ENCODE measurements around the gene CERCAM.
A peak's percentile ranks its signal among the peaks of the same experiment; 100 is the strongest.
"Not testable (repeated sequence)": the region's sequence is repeated elsewhere in the genome, so short reads cannot be mapped to it uniquely, and the experiment has no call there.

Gene CERCAM

DNA sequence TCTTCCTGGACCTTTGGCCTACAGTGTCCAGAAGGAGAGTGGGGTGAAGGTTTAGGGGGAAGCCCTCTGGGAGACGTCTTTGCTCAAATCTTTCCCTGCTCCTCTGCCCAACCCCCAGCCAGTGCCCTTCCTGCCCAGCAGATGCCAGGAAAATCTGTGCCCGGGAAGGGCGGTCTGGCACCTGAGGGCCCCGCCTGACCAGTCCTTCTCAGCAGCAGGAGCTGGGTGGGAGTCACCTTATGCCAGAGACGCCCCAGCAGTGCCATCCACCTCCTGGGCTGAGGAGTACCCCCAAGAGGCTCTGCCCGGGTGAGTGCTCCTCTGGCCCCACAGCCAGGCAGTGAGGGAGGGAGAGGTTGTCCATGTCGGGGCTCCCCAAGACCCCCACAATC, 14.9 kb upstream of the CERCAM start:
- no peaks in the 10 kb centered on the region for H3K36me3 Mint-ChIP-seq

GRCh38 chr9:128406848-128407391, 13.7 kb upstream of the CERCAM start:
- no peak overlapping the region for H3K27ac Mint-ChIP-seq
- no peaks in the 10 kb centered on the region for H3K9me3 Mint-ChIP-seq
- no peak overlapping the region for H3K4me3 Mint-ChIP-seq
- no peaks in the 10 kb centered on the region for H3K4me1 Mint-ChIP-seq
- no peak for ATAC-seq
- H3K36me3 Mint-ChIP-seq: no peaks in the 10 kb centered on the region
- H3K27me3 Mint-ChIP-seq: peaks cover 45% of the 10 kb centered on the region

More for the DNA sequence above, 14.9 kb upstream of the CERCAM start:
- Mint-ChIP-seq H3K4me3 (no peak overlapping the region), H3K9me3 (no peaks in the 10 kb centered on the region), H3K27me3 (peaks cover 34% of the 10 kb centered on the region), H3K4me1 (no peaks in the 10 kb centered on the region), H3K27ac (no peak overlapping the region)
- ATAC-seq: no peak

GRCh38 chr9:128408963-128409431, 11.7 kb upstream of the CERCAM start:
- H3K4me1 Mint-ChIP-seq: no peaks in the 10 kb centered on the region
- no peak overlapping the region for H3K27ac Mint-ChIP-seq
- H3K9me3 Mint-ChIP-seq: no peaks in the 10 kb centered on the region
- peaks cover 51% of the 10 kb centered on the region for H3K27me3 Mint-ChIP-seq
- no peak overlapping the region for H3K4me3 Mint-ChIP-seq
- no peaks in the 10 kb centered on the region for H3K36me3 Mint-ChIP-seq
- ATAC-seq: no peak

GRCh38 chr9:128409450-128409849, 11.2 kb upstream of the CERCAM start:
- no peaks in the 10 kb centered on the region for H3K9me3 Mint-ChIP-seq
- peaks cover 56% of the 10 kb centered on the region for H3K27me3 Mint-ChIP-seq
- no peaks in the 10 kb centered on the region for H3K4me1 Mint-ChIP-seq
- H3K4me3 Mint-ChIP-seq: no peak overlapping the region
- peak; percentile 11 for ATAC-seq
- no peaks in the 10 kb centered on the region for H3K36me3 Mint-ChIP-seq
- no peak overlapping the region for H3K27ac Mint-ChIP-seq

DNA sequence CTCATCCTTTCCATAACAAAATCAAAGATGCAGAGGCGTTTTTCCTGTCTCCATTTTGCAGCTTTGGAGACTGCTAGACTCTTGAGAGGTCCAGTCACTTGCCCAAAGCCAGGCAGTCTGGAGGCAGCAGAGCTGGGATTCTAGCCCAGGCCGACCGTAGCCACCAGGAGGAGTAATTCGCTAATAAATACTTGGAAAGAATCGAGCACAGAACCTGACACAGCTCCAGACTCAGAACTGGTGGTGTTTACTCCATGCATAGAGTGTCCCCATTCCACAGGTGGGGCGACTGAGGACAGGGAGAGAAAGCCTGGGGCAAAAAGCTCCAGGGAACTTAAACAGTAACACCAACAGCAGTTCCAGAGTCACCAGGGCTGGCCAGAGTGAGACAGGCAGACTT, 10.7 kb upstream of the CERCAM start:
- Mint-ChIP-seq H3K4me3 (no peak overlapping the region), H3K9me3 (no peaks in the 10 kb centered on the region), H3K27me3 (peaks cover 59% of the 10 kb centered on the region), H3K36me3 (no peaks in the 10 kb centered on the region), H3K4me1 (no peaks in the 10 kb centered on the region), H3K27ac (no peak overlapping the region)
- no peak for ATAC-seq

- Mint-ChIP-seq H3K9me3 (no peaks in the 10 kb centered on the region), H3K4me3 (no peak overlapping the region), H3K36me3 (no peaks in the 10 kb centered on the region), H3K27me3 (peaks cover 59% of the 10 kb centered on the region), H3K27ac (no peak overlapping the region), H3K4me1 (no peaks in the 10 kb centered on the region)
- ATAC-seq: no peak
Measured at GRCh38 chr9:128411364-128412119, 9.1 kb upstream of the CERCAM start.

- no peak for ATAC-seq
- peaks cover 59% of the 10 kb centered on the region for H3K27me3 Mint-ChIP-seq
Measured at GRCh38 chr9:128412120-128412790, 8.4 kb upstream of the CERCAM start.

DNA sequence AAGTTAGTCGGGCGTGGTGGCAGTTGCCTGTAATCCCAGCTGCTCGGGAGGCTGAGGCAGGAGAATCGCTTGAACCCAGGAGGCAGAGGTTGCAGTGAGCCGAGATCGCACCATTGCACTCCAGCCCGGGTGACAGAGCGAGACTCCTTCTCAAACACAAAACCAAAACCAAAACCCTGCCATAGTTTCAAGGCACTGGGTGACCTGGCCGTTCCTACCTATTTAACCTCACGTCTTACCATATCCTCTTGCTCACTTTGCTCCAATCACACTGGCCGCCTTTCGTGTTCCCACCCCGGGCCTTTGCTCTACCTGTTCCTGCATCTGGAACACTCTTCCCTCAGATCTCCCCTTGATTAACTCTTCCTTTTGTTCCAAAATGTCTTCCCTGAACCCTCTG, 6.9 kb upstream of the CERCAM start:
- not testable (repeated sequence) for H3K27ac Mint-ChIP-seq, H3K4me1 Mint-ChIP-seq, H3K36me3 Mint-ChIP-seq, H3K9me3 Mint-ChIP-seq, H3K4me3 Mint-ChIP-seq, ATAC-seq
- peaks cover 64% of the 10 kb centered on the region for H3K27me3 Mint-ChIP-seq

More at GRCh38 chr9:128412120-128412790, 8.4 kb upstream of the CERCAM start:
- no peaks in the 10 kb centered on the region for H3K36me3 Mint-ChIP-seq
- H3K4me3 Mint-ChIP-seq: no peak overlapping the region
- no peaks in the 10 kb centered on the region for H3K4me1 Mint-ChIP-seq
- no peaks in the 10 kb centered on the region for H3K9me3 Mint-ChIP-seq
- H3K27ac Mint-ChIP-seq: no peak overlapping the region

GRCh38 chr9:128414461-128414860, 6.2 kb upstream of the CERCAM start:
- Mint-ChIP-seq H3K27me3 (peaks cover 72% of the 10 kb centered on the region), H3K4me3 (no peak overlapping the region), H3K9me3 (no peaks in the 10 kb centered on the region), H3K4me1 (peaks cover 4% of the 10 kb centered on the region), H3K27ac (no peak overlapping the region), H3K36me3 (no peaks in the 10 kb centered on the region)
- ATAC-seq: no peak

GRCh38 chr9:128415281-128415680, 5.4 kb upstream of the CERCAM start:
- Mint-ChIP-seq H3K36me3 (no peaks in the 10 kb centered on the region), H3K27me3 (peaks cover 73% of the 10 kb centered on the region), H3K27ac (no peak overlapping the region), H3K9me3 (no peaks in the 10 kb centered on the region), H3K4me1 (peaks cover 10% of the 10 kb centered on the region), H3K4me3 (no peak overlapping the region)
- no peak for ATAC-seq

GRCh38 chr9:128416014-128416413, 4.6 kb upstream of the CERCAM start:
- H3K27ac Mint-ChIP-seq: no peak overlapping the region
- H3K4me3 Mint-ChIP-seq: no peak overlapping the region
- no peak for ATAC-seq
- no peaks in the 10 kb centered on the region for H3K9me3 Mint-ChIP-seq
- H3K36me3 Mint-ChIP-seq: no peaks in the 10 kb centered on the region
- peaks cover 66% of the 10 kb centered on the region for H3K27me3 Mint-ChIP-seq
- peaks cover 10% of the 10 kb centered on the region for H3K4me1 Mint-ChIP-seq

DNA sequence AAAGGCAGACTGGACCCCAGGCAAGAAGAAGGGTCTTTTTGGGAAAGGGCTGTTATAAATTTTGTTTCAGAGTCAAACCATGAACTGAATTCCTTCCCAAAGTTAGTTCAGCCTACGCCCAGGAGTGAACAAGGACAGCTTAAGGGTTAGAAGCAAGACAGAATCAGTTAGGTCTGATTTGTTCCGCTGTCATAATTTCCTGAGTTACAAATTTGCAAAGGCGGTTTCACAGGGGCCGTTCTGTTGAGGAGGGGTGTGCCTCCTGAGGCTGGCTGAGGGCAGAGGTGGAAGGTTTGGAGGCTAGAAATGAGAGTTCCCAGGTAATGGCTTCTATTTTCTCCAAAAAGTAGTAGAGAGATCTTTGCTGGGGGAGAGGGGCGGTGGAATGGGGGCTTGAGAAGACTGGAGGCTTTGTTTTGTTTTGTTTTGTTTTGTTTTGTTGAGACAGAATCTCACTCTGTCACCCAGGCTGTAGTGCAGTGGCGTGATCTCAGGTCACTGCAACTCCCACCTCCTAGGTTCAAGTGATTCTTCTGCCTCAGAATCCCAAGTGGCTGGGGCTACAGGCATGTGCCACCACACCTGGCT, 4.1 kb upstream of the CERCAM start:
- H3K4me1 Mint-ChIP-seq: peaks cover 14% of the 10 kb centered on the region
- no peak for ATAC-seq
- no peaks in the 10 kb centered on the region for H3K9me3 Mint-ChIP-seq
- no peak overlapping the region for H3K4me3 Mint-ChIP-seq
- H3K27ac Mint-ChIP-seq: no peak overlapping the region
- H3K36me3 Mint-ChIP-seq: no peaks in the 10 kb centered on the region
- H3K27me3 Mint-ChIP-seq: peaks cover 61% of the 10 kb centered on the region

GRCh38 chr9:128419061-128419925, 1.4 kb upstream of the CERCAM start:
- no peaks in the 10 kb centered on the region for H3K36me3 Mint-ChIP-seq
- H3K9me3 Mint-ChIP-seq: no peaks in the 10 kb centered on the region
- peaks cover 60% of the 10 kb centered on the region for H3K27me3 Mint-ChIP-seq
- H3K4me3 Mint-ChIP-seq: peak overlapping the region; percentile 79
- ATAC-seq: no peak
- H3K27ac Mint-ChIP-seq: peak overlapping the region; percentile 27
- H3K4me1 Mint-ChIP-seq: peaks cover 14% of the 10 kb centered on the region

DNA sequence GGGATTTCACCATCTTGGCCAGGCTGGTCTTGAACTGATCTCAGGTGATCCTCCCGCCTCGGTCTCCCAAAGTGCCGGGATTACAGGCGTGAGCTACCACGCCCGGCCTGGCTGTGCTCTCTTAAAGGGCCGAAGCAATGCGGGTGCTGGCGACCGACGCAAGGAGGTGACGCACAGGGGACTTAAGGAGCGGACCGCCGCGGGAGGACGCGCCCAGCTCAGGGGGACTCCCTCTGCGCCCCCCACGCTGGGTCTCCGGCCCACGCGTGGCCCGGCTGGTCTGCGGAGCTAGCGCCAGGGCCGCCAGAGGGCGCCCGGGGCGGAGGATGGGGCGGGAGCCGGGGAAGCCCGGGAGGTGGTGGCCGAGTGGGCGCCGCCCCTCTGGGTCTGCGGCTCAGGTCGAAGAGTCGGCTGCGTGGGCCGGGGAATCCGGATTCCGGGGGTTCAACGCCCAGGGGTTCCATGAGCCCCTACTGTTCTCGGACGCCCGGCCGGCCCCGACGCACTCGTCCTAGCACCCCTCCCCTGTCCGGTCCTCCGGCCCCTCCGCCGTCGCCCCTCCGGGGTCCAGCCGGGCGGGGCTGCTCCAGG, 502 bp upstream of the CERCAM start:
- Mint-ChIP-seq H3K36me3 (no peaks in the 10 kb centered on the region), H3K4me1 (peaks cover 14% of the 10 kb centered on the region), H3K27me3 (peaks cover 60% of the 10 kb centered on the region), H3K27ac (peak overlapping the region; percentile 27), H3K4me3 (peak overlapping the region; percentile 79), H3K9me3 (no peaks in the 10 kb centered on the region)
- ATAC-seq: peak; percentile 89

Measured in stimulated activated memory B cell treated with anti-CD40 and anti-IgM and Interleukin-4, amounts not matched to agents 10 μg/mL and 1 μg/mL and 100 μg/mL, for 72 hours (primary cell).